Naive thymus-derived CD4-positive, alpha-beta T cell (primary cell): ENCODE measurements around the gene ROMO1. TPM values are rescaled to one million over a fixed set of nuclear protein-coding genes. Genes with fewer than 3 reads are reported as not detected.

Experiments
- ATAC-seq: fragments of 150-1000 bp; cut with Tn5 transposase; 2 replicates; pipeline ENCODE4 v1.10.0; 2021; ENCODE audit warnings: mild to moderate bottlenecking, moderate library complexity
- CTCF ChIA-PET: fragments of 350-600 bp; sonication (Branson Sonifier 250); formaldehyde crosslinking; loops from one replicate; lab custom pipeline; 2021; ENCODE audit warnings: antibody characterized with exemption; lab: Charles Lee
- POLR2A ChIA-PET: fragments of 350-600 bp; sonication (Branson Sonifier 250); formaldehyde crosslinking; loops from one replicate; lab custom pipeline; 2021; ENCODE audit warnings: antibody characterized with exemption, inconsistent platforms; lab: Charles Lee
- DNase-seq, 9 donors: peaks; one replicate each; pipeline versions ENCODE4 v3.0.0 to v3.0.0-alpha.2; 2020 to 2022; ENCODE audit warnings: mixed read lengths in 1 of 9
- H3K27ac ChIP-seq: one replicate; pipeline ENCODE4 v1.7.0; 2013; ENCODE audit warnings: mild to moderate bottlenecking, low read depth, low read length, moderate library complexity
- H3K27me3 ChIP-seq, 2 donors: one replicate each; pipeline ENCODE4 v1.7.0; 2013; ENCODE audit warnings: low read length in 2 of 2, mild to moderate bottlenecking in 2 of 2, moderate library complexity in 2 of 2; ENCODE audit not compliant: control insufficient read depth in 2 of 2, insufficient read depth in 2 of 2
- H3K36me3 ChIP-seq, 3 experiments: 1 replicate in 2 of 3; 2 replicates in 1 of 3; pipeline ENCODE4 v1.7.0; 2013; ENCODE audit warnings: low read length in 3 of 3, mild to moderate bottlenecking in 3 of 3, moderate library complexity in 1 of 3; ENCODE audit not compliant: insufficient read depth in 3 of 3, control insufficient read depth in 2 of 3
- H3K4me1 ChIP-seq, 2 donors: one replicate each; pipeline ENCODE4 v1.7.0; 2013; ENCODE audit warnings: low read length in 2 of 2, mild to moderate bottlenecking in 2 of 2, moderate library complexity in 1 of 2; ENCODE audit not compliant: control insufficient read depth in 2 of 2, insufficient read depth in 2 of 2
- H3K4me3 ChIP-seq: 2 replicates; pipeline ENCODE4 v1.7.0; 2013; ENCODE audit warnings: mild to moderate bottlenecking, low read length
- H3K9me3 ChIP-seq, 3 experiments: 1 replicate in 2 of 3; 2 replicates in 1 of 3; pipeline ENCODE4 v1.7.0; 2013; ENCODE audit warnings: low read length in 3 of 3; ENCODE audit not compliant: control insufficient read depth in 2 of 3
- H3K27ac Mint-ChIP-seq, 9 donors: one replicate each; pipeline ENCODE4 v1.8.0; 2020 to 2022; ENCODE audit warnings: mixed read lengths in 9 of 9, mild to moderate bottlenecking in 8 of 9, moderate library complexity in 5 of 9, inconsistent platforms in 2 of 9
- H3K27me3 Mint-ChIP-seq, 5 donors: one replicate each; pipeline ENCODE4 v1.8.0; 2021 to 2022; ENCODE audit warnings: mixed read lengths in 5 of 5, mild to moderate bottlenecking in 1 of 5
- H3K36me3 Mint-ChIP-seq, 5 donors: one replicate each; pipeline ENCODE4 v1.8.0; 2020 to 2022; ENCODE audit warnings: mixed read lengths in 5 of 5, mild to moderate bottlenecking in 3 of 5, inconsistent platforms in 1 of 5
- H3K4me1 Mint-ChIP-seq, 7 donors: one replicate each; pipeline ENCODE4 v1.8.0; 2020 to 2022; ENCODE audit warnings: mixed read lengths in 7 of 7, mild to moderate bottlenecking in 3 of 7, inconsistent platforms in 1 of 7
- H3K4me3 Mint-ChIP-seq, 10 donors: one replicate each; pipeline ENCODE4 v1.8.0; 2020 to 2022; ENCODE audit warnings: mild to moderate bottlenecking in 10 of 10, mixed read lengths in 10 of 10, moderate library complexity in 6 of 10, inconsistent platforms in 2 of 10
- H3K9me3 Mint-ChIP-seq, 11 donors: one replicate each; pipeline ENCODE4 v1.8.0; 2020 to 2022; ENCODE audit warnings: mixed read lengths in 11 of 11, mild to moderate bottlenecking in 4 of 11, inconsistent platforms in 1 of 11, moderate library complexity in 1 of 11
- intact Hi-C, 2 donors: fragments of 100-400 bp; cut with micrococcal nuclease; formaldehyde crosslinking; loops; one replicate each; pipeline ENCODE4 v1.15.1; 2023
- polyA plus RNA-seq, 2 donors: library from polyadenylated mRNA; unstranded; fragments of 300-500 nt; fragmentation: Illumina TruSeq; gene quantifications; one replicate each; pipeline ENCODE4 v1.2.3, GENCODE V29; 2021
- total RNA-seq, 6 experiments: library from RNA in 5 of 6; stranded (reverse) in 5 of 6; gene quantifications; 1 replicate in 5 of 6; 2 replicates in 1 of 6; pipeline ENCODE4 v1.2.3 and lab custom pipeline; 2021 to 2026

Gene ROMO1
- 10 to 100 TPM; 33.2 to 85.5 (median 38.5) TPM for total RNA-seq
- 100 to 1,000 TPM; 269 to 293 TPM for polyA plus RNA-seq
- total RNA-seq (lab: John Stamatoyannopoulos, UW), result 10.5 reads per million, percentile 37 among the genes with 10 or more reads in this experiment

GRCh38 chr20:35699127-35699956 lies at the start of gene ROMO1, which contains the start of gene NFS1:
ROMO1 (plus strand) TSS chr20:35699405; CDS start chr20:35699633, 228 bp downstream.
NFS1 (minus strand) TSS chr20:35699352; CDS start chr20:35699288, 64 bp downstream.
- H3K36me3 Mint-ChIP-seq, result peaks cover 13 to 24% (median 17%) of the 10 kb centered on the region in 5 donors
- Histone ChIP-seq H3K27ac (peak within 1 kb of the TSS; percentile 87), H3K36me3 (peaks cover 9 to 39% (median 15%) of the 10 kb centered on the region in 3 experiments), H3K4me3 (peak within 1 kb of the TSS; percentile 89), H3K4me1 (peaks cover 13 to 16% of the 10 kb centered on the region in 2 donors), H3K9me3 (no peaks in the 10 kb centered on the region), H3K27me3 (no peaks in the 10 kb centered on the region)
- intact Hi-C loops, result loop anchor here (1.0 to 2.0 kb wide), 9 partner anchors 35 to 244 kb away; partner anchors contain the start of genes CPNE1 (in 2 of the 2), PHF20 (in 2 of the 2), RBM12 (in 2 of the 2) and RBM39 (in 2 of the 2)
- ATAC-seq, result peak; percentile 92
- peaks cover 15 to 66% (median 52%) of the 10 kb centered on the region in 7 donors for H3K4me1 Mint-ChIP-seq
- H3K27me3 Mint-ChIP-seq, result no peaks in the 10 kb centered on the region
- ChIA-PET POLR2A (interaction anchor here (0.6 to 8.5 kb wide), 21 partner anchors 12 to 462 kb away, joined by 3 to 85 read pairs (median 4); partner anchors contain the start of genes CEP250, PHF20, RBM39 and SCAND1), CTCF (interaction anchor here (0.6 to 1.5 kb wide), 3 partner anchors 98 to 186 kb away, joined by 3 read pairs; no protein-coding TSS in a partner anchor)
- peak; percentile 71 to 87 (median 82) for DNase-seq
- peak within 1 kb of the TSS; percentile 90 to 99 (median 98) for H3K4me3 Mint-ChIP-seq
- H3K27ac Mint-ChIP-seq, result peak within 1 kb of the TSS; percentile 95 to 99 (median 97)
- peaks cover 0 to 18% (median 0%) of the 10 kb centered on the region in 11 donors for H3K9me3 Mint-ChIP-seq

GRCh38 chr20:35650632-35651031 lies 48.6 kb upstream of the ROMO1 start:
- Mint-ChIP-seq H3K27ac (peak overlapping the region in 3 of 9 donors; percentile 1 to 44 (median 24)), H3K27me3 (no peaks in the 10 kb centered on the region), H3K4me1 (peaks cover 32 to 61% (median 60%) of the 10 kb centered on the region in 7 donors), H3K4me3 (no peak overlapping the region), H3K9me3 (no peaks in the 10 kb centered on the region), H3K36me3 (peaks cover 0 to 14% (median 6%) of the 10 kb centered on the region in 5 donors)
- Histone ChIP-seq H3K27me3 (no peaks in the 10 kb centered on the region), H3K27ac (no peak overlapping the region), H3K4me3 (no peak overlapping the region), H3K9me3 (no peaks in the 10 kb centered on the region), H3K36me3 (peaks cover 15 to 29% (median 18%) of the 10 kb centered on the region in 3 experiments), H3K4me1 (peaks cover 4 to 10% of the 10 kb centered on the region in 2 donors)
- no peak for DNase-seq
- intact Hi-C loops, result no loop called here
- POLR2A ChIA-PET, result interaction anchor here (3.2 kb wide), 1 partner anchor 12 kb away, joined by 9 read pairs; no protein-coding TSS in a partner anchor
- CTCF ChIA-PET, result interaction anchor here (0.6 kb wide), 1 partner anchor 1338 kb away, joined by 3 read pairs; no protein-coding TSS in a partner anchor
- ATAC-seq, result no peak

GRCh38 chr20:35651958-35652357 lies 47.2 kb upstream of the ROMO1 start:
- H3K4me3 ChIP-seq, result no peak overlapping the region
- POLR2A ChIA-PET, result interaction anchor here (1.0 to 2.1 kb wide), 3 partner anchors 12 to 90 kb away, joined by 3 to 5 read pairs (median 5); partner anchors contain the start of gene RBM39
- no peak overlapping the region for H3K27ac ChIP-seq
- DNase-seq (no peak), ATAC-seq (no peak)
- H3K27me3 ChIP-seq, result no peaks in the 10 kb centered on the region
- peaks cover 15 to 29% (median 18%) of the 10 kb centered on the region in 3 experiments for H3K36me3 ChIP-seq
- CTCF ChIA-PET, result no interaction called here
- Mint-ChIP-seq H3K27me3 (no peaks in the 10 kb centered on the region), H3K36me3 (peaks cover 0 to 14% (median 6%) of the 10 kb centered on the region in 5 donors), H3K4me1 (peaks cover 23 to 60% (median 56%) of the 10 kb centered on the region in 7 donors), H3K27ac (peak overlapping the region in 2 of 9 donors; percentile 18 to 22), H3K4me3 (no peak overlapping the region), H3K9me3 (no peaks in the 10 kb centered on the region)
- H3K9me3 ChIP-seq, result no peaks in the 10 kb centered on the region
- peaks cover 9 to 13% of the 10 kb centered on the region in 2 donors for H3K4me1 ChIP-seq
- intact Hi-C loops, result no loop called here

- ATAC-seq (no peak), DNase-seq (no peak)
- H3K9me3 ChIP-seq, result no peaks in the 10 kb centered on the region
- H3K9me3 Mint-ChIP-seq, result no peaks in the 10 kb centered on the region
- H3K36me3 ChIP-seq, result peaks cover 15 to 29% (median 18%) of the 10 kb centered on the region in 3 experiments
- CTCF ChIA-PET, result no interaction called here
- no peak overlapping the region for H3K27ac Mint-ChIP-seq
- peaks cover 25 to 64% (median 56%) of the 10 kb centered on the region in 7 donors for H3K4me1 Mint-ChIP-seq
- no peaks in the 10 kb centered on the region for H3K27me3 Mint-ChIP-seq
- intact Hi-C loops, result no loop called here
- H3K4me1 ChIP-seq, result peaks cover 17 to 20% of the 10 kb centered on the region in 2 donors
- H3K27ac ChIP-seq, result no peak overlapping the region
- H3K4me3 ChIP-seq, result no peak overlapping the region
- POLR2A ChIA-PET, result interaction anchor here (0.8 to 2.1 kb wide), 6 partner anchors 11 to 90 kb away, joined by 3 to 5 read pairs (median 3); partner anchors contain the start of genes NFS1, RBM39 and ROMO1
- H3K27me3 ChIP-seq, result no peaks in the 10 kb centered on the region
- no peak overlapping the region for H3K4me3 Mint-ChIP-seq
- peaks cover 0 to 18% (median 11%) of the 10 kb centered on the region in 5 donors for H3K36me3 Mint-ChIP-seq
Measured at GRCh38 chr20:35652641-35653429, 46.4 kb upstream of the ROMO1 start.

- ChIA-PET POLR2A (interaction anchor here (0.8 to 2.1 kb wide), 4 partner anchors 10 to 89 kb away, joined by 3 to 5 read pairs (median 3); partner anchors contain the start of genes NFS1, RBM39 and ROMO1), CTCF (no interaction called here)
- Mint-ChIP-seq H3K27me3 (no peaks in the 10 kb centered on the region), H3K4me3 (no peak overlapping the region), H3K36me3 (peaks cover 0 to 18% (median 11%) of the 10 kb centered on the region in 5 donors), H3K27ac (no peak overlapping the region), H3K9me3 (no peaks in the 10 kb centered on the region), H3K4me1 (peaks cover 26 to 64% (median 56%) of the 10 kb centered on the region in 7 donors)
- H3K4me1 ChIP-seq, result peaks cover 21 to 24% of the 10 kb centered on the region in 2 donors
- H3K27me3 ChIP-seq, result no peaks in the 10 kb centered on the region
- intact Hi-C loops, result no loop called here
- H3K27ac ChIP-seq, result no peak overlapping the region
- no peak for ATAC-seq
- H3K36me3 ChIP-seq, result peaks cover 15 to 29% (median 18%) of the 10 kb centered on the region in 3 experiments
- no peaks in the 10 kb centered on the region for H3K9me3 ChIP-seq
- no peak for DNase-seq
- no peak overlapping the region for H3K4me3 ChIP-seq
Measured at GRCh38 chr20:35653430-35653734, 45.8 kb upstream of the ROMO1 start.
